HCT116 (cell line): ENCODE measurements around the gene TBC1D23. TPM values are rescaled to one million over a fixed set of nuclear protein-coding genes. Genes with fewer than 3 reads are reported as not detected.

Source experiments
- ATAC-seq: fragments of 200-7000 bp; cut with Tn5 transposase; 2 replicates; pipeline ENCODE4 v1.9.1; 2020; ENCODE audit warnings: mild to moderate bottlenecking, moderate library complexity
- BruUV-seq: library from RNA; stranded (reverse); fragments of 400-500 nt; replicated peaks from 2 replicates; lab custom pipeline; 2021; lab: Mats Ljungman, UMichigan
- CTCF ChIA-PET: fragments of 300-600 bp; sonication (Branson Sonifier 250); formaldehyde crosslinking; loops from one replicate; lab custom pipeline; 2021; ENCODE audit warnings: antibody characterized with exemption; lab: Charles Lee
- POLR2A ChIA-PET: fragments of 300-600, 350-600 bp; sonication (Branson Sonifier 250); formaldehyde crosslinking; loops from one replicate; lab custom pipeline; 2021; ENCODE audit warnings: antibody characterized with exemption; lab: Charles Lee
- RAD21 ChIA-PET, 2 experiments: fragments of 300-600 bp; sonication (Branson Sonifier 250); formaldehyde crosslinking; loops; one replicate each; lab custom pipeline; 2023; ENCODE audit warnings: low total read pairs in 2 of 2; ENCODE audit not compliant: uncharacterized antibody in 2 of 2, unreplicated experiment in 2 of 2, low non-redundant PET in 1 of 2; lab: Charles Lee
- DNase-seq: peaks from one replicate; pipeline ENCODE4 v3.0.0-alpha.2; 2010; ENCODE audit warnings: low read depth, low spot score
- H2AFZ ChIP-seq: fragments of 200-600 bp; shearing (Covaris generic), sonication (generic); 2 replicates; pipeline ENCODE4 v1.6.1; 2017; ENCODE audit warnings: low read depth, mixed run types, mixed read lengths, antibody characterized with exemption, low read length; ENCODE audit not compliant: poor library complexity, severe bottlenecking
- H3K27ac ChIP-seq: 2 replicates; pipeline ENCODE4 v1.5.1; 2012; ENCODE audit warnings: low read depth, low read length
- H3K27me3 ChIP-seq: fragments of 200-600 bp; sonication (generic); 2 replicates; pipeline ENCODE4 v1.6.1; 2016; ENCODE audit warnings: mixed run types, low read length, mixed read lengths; ENCODE audit not compliant: insufficient read depth
- H3K36me3 ChIP-seq, 2 experiments: fragments of 200-500 bp in 1 of 2; fragments of 200-600 bp in 1 of 2; sonication (Bioruptor generic) in 1 of 2; sonication (generic) in 1 of 2; 2 replicates each; pipeline versions ENCODE4 v1.5.1 to v1.6.1; 2014 to 2016; ENCODE audit warnings: low read length in 2 of 2, inconsistent platforms in 1 of 2, mixed read lengths in 1 of 2, mixed run types in 1 of 2; ENCODE audit not compliant: insufficient read depth in 2 of 2, control insufficient read depth in 1 of 2
- H3K4me1 ChIP-seq, 2 experiments: fragments of 200-600 bp in 1 of 2; sonication (generic) in 1 of 2; 2 replicates each; pipeline versions ENCODE4 v1.5.1 to v1.6.1; 2012 to 2017; ENCODE audit warnings: low read length in 2 of 2, inconsistent platforms in 1 of 2, mild to moderate bottlenecking in 1 of 2, mixed read lengths in 1 of 2, mixed run types in 1 of 2, moderate library complexity in 1 of 2; ENCODE audit not compliant: insufficient read depth in 2 of 2, control insufficient read depth in 1 of 2
- H3K4me2 ChIP-seq: fragments of 200-600 bp; sonication (generic); 2 replicates; pipeline ENCODE4 v1.6.1; 2017; ENCODE audit warnings: mixed run types, low read length, mixed read lengths
- H3K4me3 ChIP-seq, 2 experiments: fragments of 200-600 bp in 1 of 2; sonication (generic) in 1 of 2; replicated peaks in 1 of 2; 2 replicates each; pipeline ENCODE4 v1.5.1; 2011 to 2016; ENCODE audit warnings: low read length in 2 of 2, control low read depth in 1 of 2, low read depth in 1 of 2, mild to moderate bottlenecking in 1 of 2, mixed read lengths in 1 of 2, mixed run types in 1 of 2
- H3K79me2 ChIP-seq: fragments of 200-600 bp; sonication (generic); 2 replicates; pipeline ENCODE4 v1.6.1; 2017; ENCODE audit warnings: mild to moderate bottlenecking, mixed run types, low read length, moderate library complexity, mixed read lengths; ENCODE audit not compliant: insufficient read depth
- H3K9ac ChIP-seq: fragments of 200-600 bp; sonication (generic); 2 replicates; pipeline ENCODE4 v1.6.1; 2016; ENCODE audit warnings: low read length, mixed read lengths
- H3K9me2 ChIP-seq: fragments of 200-600 bp; sonication (generic), shearing (Covaris generic); 2 replicates; pipeline ENCODE4 v1.6.1; 2017; ENCODE audit warnings: mixed run types, mild to moderate bottlenecking, moderate library complexity; ENCODE audit not compliant: insufficient read depth
- H3K9me3 ChIP-seq, 2 experiments: fragments of 200-500 bp in 1 of 2; fragments of 200-600 bp in 1 of 2; sonication (Bioruptor generic) in 1 of 2; sonication (generic) in 1 of 2; 2 replicates each; pipeline ENCODE4 v1.6.1; 2014 to 2017; ENCODE audit warnings: low read length in 2 of 2, mixed read lengths in 2 of 2, inconsistent platforms in 1 of 2, low read depth in 1 of 2, mild to moderate bottlenecking in 1 of 2, mixed run types in 1 of 2, moderate library complexity in 1 of 2; ENCODE audit not compliant: control insufficient read depth in 1 of 2, insufficient read depth in 1 of 2
- H4K20me1 ChIP-seq: fragments of 200-600 bp; sonication (generic), shearing (Covaris generic); 2 replicates; pipeline ENCODE4 v1.6.1; 2017; ENCODE audit warnings: mixed run types, mild to moderate bottlenecking, moderate library complexity; ENCODE audit not compliant: insufficient read depth
- CBX3 ChIP-seq: IDR thresholded peaks from 2 replicates; pipeline ENCODE4 v1.6.1; 2012; ENCODE audit warnings: low read depth
- CTCF ChIP-seq, 3 experiments: fragments of 200-600 bp in 1 of 3; sonication (generic) in 1 of 3; IDR thresholded peaks in 2 of 3; conservative IDR thresholded peaks in 1 of 3; 2 replicates each; pipeline ENCODE4 v1.5.1; 2012 to 2017; ENCODE audit warnings: low read depth in 2 of 3, low read length in 2 of 3, antibody characterized with exemption in 1 of 3, borderline replicate concordance in 1 of 3, control low read depth in 1 of 3, mild to moderate bottlenecking in 1 of 3, mixed read lengths in 1 of 3, mixed run types in 1 of 3, moderate library complexity in 1 of 3; ENCODE audit not compliant: insufficient read depth in 1 of 3
- EGR1 ChIP-seq: IDR thresholded peaks from 2 replicates; pipeline ENCODE4 v1.6.1; 2012; ENCODE audit warnings: low read depth
- ELF1 ChIP-seq: IDR thresholded peaks from 2 replicates; pipeline ENCODE4 v1.6.1; 2012; ENCODE audit warnings: low read depth, borderline replicate concordance
- EZH2 ChIP-seq: fragments of 200-600 bp; sonication (generic); IDR thresholded peaks from 2 replicates; pipeline ENCODE4 v1.6.1; 2017; ENCODE audit warnings: antibody characterized with exemption, mixed run types
- FOSL1 ChIP-seq: IDR thresholded peaks from 2 replicates; pipeline ENCODE4 v1.6.1; 2012; ENCODE audit warnings: low read depth
- TCF7L2 ChIP-seq: IDR thresholded peaks from 2 replicates; pipeline ENCODE4 v1.7.0; 2011; ENCODE audit warnings: borderline replicate concordance, inconsistent platforms; ENCODE audit not compliant: insufficient read depth, insufficient read length; ENCODE audit errors: extremely low read depth
- ZBTB33 ChIP-seq: IDR thresholded peaks from 2 replicates; pipeline ENCODE4 v1.6.1; 2011; ENCODE audit warnings: mild to moderate bottlenecking, low read length, moderate library complexity; ENCODE audit not compliant: insufficient replicate concordance; ENCODE audit errors: extremely low read depth
- ZFX ChIP-seq: fragments of 450-650 bp; IDR thresholded peaks from 2 replicates; pipeline ENCODE4 v1.6.1; 2017
- intact Hi-C: fragments of 100-400 bp; cut with micrococcal nuclease; formaldehyde crosslinking; loops from 2 replicates; pipeline ENCODE4 v1.10.0; 2022
- total RNA-seq: library from RNA; stranded (reverse); gene quantifications from one replicate; pipeline ENCODE4 v1.2.1, GENCODE V29; 2021; ENCODE audit not compliant: unreplicated experiment

TBC1D23 gene
- total RNA-seq, 1 experiment from 2014 or later = 21.9 TPM

- peaks cover 10 to 32% of the 10 kb centered on the region in 2 experiments for H3K4me1 ChIP-seq
- no peak for TF ChIP-seq ZBTB33
- no peak for TF ChIP-seq CTCF (IDR thresholded peaks at IDR 0.05 in 2 of 3, conservative IDR thresholded peaks at IDR 0.05 in 1 of 3; ENCODE audit: borderline replicate concordance in 1 of 3, insufficient read depth in 1 of 3, low read depth in 2 of 3, low read length in 2 of 3)
- no peak for TF ChIP-seq TCF7L2
- TF ChIP-seq EZH2 = no peak
- TF ChIP-seq ZFX = no peak
- TF ChIP-seq EGR1 = no peak
- TF ChIP-seq ELF1 = no peak
- no peak for TF ChIP-seq FOSL1
- no peak for TF ChIP-seq CBX3
- TF ChIP-seq, all 23 proteins: peak for 0
- ChIA-PET POLR2A (no interaction called here), RAD21 (no interaction called here), CTCF (no interaction called here)
- H3K4me2 ChIP-seq = no peak overlapping the region
- no peak overlapping the region for H3K9ac ChIP-seq
- no peak overlapping the region for H2AFZ ChIP-seq
- intact Hi-C loops = no loop called here
- H3K9me2 ChIP-seq = no peaks in the 10 kb centered on the region
- no peaks in the 10 kb centered on the region for H3K9me3 ChIP-seq
- no peaks in the 10 kb centered on the region for H3K27me3 ChIP-seq
- H3K79me2 ChIP-seq = peaks cover 57% of the 10 kb centered on the region
- BruUV-seq = no TSS peak
- DNase-seq (no peak), ATAC-seq (no peak)
- H3K4me3 ChIP-seq = no peak overlapping the region
- no peak overlapping the region for H3K27ac ChIP-seq
- H4K20me1 ChIP-seq = no peaks in the 10 kb centered on the region
- no peaks in the 10 kb centered on the region for H3K36me3 ChIP-seq
Observed at GRCh38 chr3:100265016-100265415, 4.2 kb downstream of the TBC1D23 start.
